Lung (tissue), 12 donors: Measurements from ENCODE around the gene SNX20. TPM values are rescaled to one million over a fixed set of nuclear protein-coding genes. Genes with fewer than 3 reads are reported as not detected.

ENCODE experiments used
- ATAC-seq: fragments of 200-7000 bp; cut with Tn5 transposase; one replicate; pipeline ENCODE4 v1.9.1; 2020; ENCODE audit warnings: moderate number of reproducible peaks; ENCODE audit not compliant: insufficient read depth, low FRiP score
- DNase-seq, 3 donors: peaks; one replicate each; pipeline ENCODE4 v3.0.0-alpha.2; 2013 to 2017
- H3K27ac ChIP-seq, 2 donors: one replicate each; pipeline ENCODE4 v1.5.1; 2013; ENCODE audit warnings: mild to moderate bottlenecking in 2 of 2, moderate library complexity in 2 of 2, control low read depth in 1 of 2, inconsistent platforms in 1 of 2, low read depth in 1 of 2, low read length in 1 of 2
- H3K27me3 ChIP-seq, 3 donors: one replicate each; pipeline ENCODE4 v1.5.1; 2013; ENCODE audit warnings: low read length in 2 of 3; ENCODE audit not compliant: control insufficient read depth in 3 of 3, insufficient read depth in 3 of 3
- H3K36me3 ChIP-seq, 4 donors: one replicate each; pipeline ENCODE4 v1.5.1; 2013; ENCODE audit warnings: low read length in 4 of 4, mild to moderate bottlenecking in 1 of 4, moderate library complexity in 1 of 4; ENCODE audit not compliant: control insufficient read depth in 4 of 4, insufficient read depth in 4 of 4
- H3K4me1 ChIP-seq, 5 donors: one replicate each; pipeline ENCODE4 v1.5.1; 2013; ENCODE audit warnings: low read length in 5 of 5, mild to moderate bottlenecking in 2 of 5, moderate library complexity in 1 of 5; ENCODE audit not compliant: control insufficient read depth in 5 of 5, insufficient read depth in 5 of 5
- H3K4me3 ChIP-seq: one replicate; pipeline ENCODE4 v1.5.1; 2013; ENCODE audit warnings: mild to moderate bottlenecking, control low read depth, moderate library complexity
- H3K9ac ChIP-seq, 2 donors: one replicate each; pipeline ENCODE4 v1.5.1; 2013; ENCODE audit warnings: low read length in 2 of 2, control low read depth in 1 of 2; ENCODE audit not compliant: insufficient read depth in 1 of 2
- H3K9me3 ChIP-seq, 4 donors: one replicate each; pipeline ENCODE4 v1.5.1; 2013; ENCODE audit warnings: low read length in 3 of 4, mild to moderate bottlenecking in 1 of 4, moderate library complexity in 1 of 4; ENCODE audit not compliant: control insufficient read depth in 4 of 4, insufficient read depth in 3 of 4
- WGBS, 2 donors: extraction: QIAGEN DNeasy Blood & Tissue Kit; methylation state at CpG; one replicate each; pipeline ENCODE4 v1.1.7; 2013; 5-methylcytosine and 5-hydroxymethylcytosine counted together
- polyA plus RNA-seq, 2 donors: library from polyadenylated mRNA; stranded (reverse); fragments of 200-250 nt; gene quantifications; one replicate each; pipeline ENCODE4 v1.2.1, GENCODE V29; 2013
- total RNA-seq, 2 donors: library from RNA; depleted of rRNA in 1 of 2; stranded (reverse); fragments of >200 nt in 1 of 2; gene quantifications; one replicate each; pipeline ENCODE4 v1.2.1, GENCODE V29; 2014 to 2021
- TF ChIP-seq, protein P1 (sequence below): IDR thresholded peaks from 2 replicates; pipeline ENCODE4 v1.5.1; 2012; ENCODE audit warnings: mild to moderate bottlenecking; ENCODE audit errors: control extremely low read depth, extremely low read depth
- donor health status: control.
- donor health status: control.
- donor health status: Bipolar disorder and iron deficiency.
- donor health status: healthy.
- donor health status: DM: yes; HTN: yes; CAD: no.

SNX20 gene
- total and polyA plus RNA-seq, 4 donors: 3.1 to 14.9 (median 9.5) TPM

DNA sequence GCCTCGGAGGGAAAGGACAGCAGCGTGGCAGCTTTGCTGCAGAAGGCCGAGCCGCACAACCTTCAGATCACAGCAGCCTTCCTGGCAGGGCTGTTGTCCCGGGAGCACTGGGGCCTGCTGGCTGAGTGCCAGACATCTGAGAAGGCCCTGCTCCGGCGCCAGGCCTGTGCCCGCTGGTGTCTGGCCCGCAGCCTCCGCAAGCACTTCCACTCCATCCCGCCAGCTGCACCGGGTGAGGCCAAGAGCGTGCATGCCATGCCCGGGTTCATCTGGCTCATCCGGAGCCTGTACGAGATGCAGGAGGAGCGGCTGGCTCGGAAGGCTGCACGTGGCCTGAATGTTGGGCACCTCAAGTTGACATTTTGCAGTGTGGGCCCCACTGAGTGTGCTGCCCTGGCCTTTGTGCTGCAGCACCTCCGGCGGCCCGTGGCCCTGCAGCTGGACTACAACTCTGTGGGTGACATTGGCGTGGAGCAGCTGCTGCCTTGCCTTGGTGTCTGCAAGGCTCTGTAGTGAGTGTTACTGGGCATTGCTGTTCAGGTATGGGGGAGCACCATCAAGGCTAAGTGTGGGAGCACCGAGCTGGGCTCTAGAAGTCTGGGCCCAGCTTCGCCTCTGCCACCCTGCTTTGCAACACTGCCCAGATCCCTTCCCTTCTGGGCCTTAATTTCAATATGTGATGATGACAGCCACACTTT lies 30.9 kb upstream of the SNX20 start:
- Histone ChIP-seq H3K9ac (no peak overlapping the region), H3K27me3 (no peaks in the 10 kb centered on the region), H3K27ac (no peak overlapping the region), H3K4me1 (peaks cover 0 to 20% (median 11%) of the 10 kb centered on the region in 5 donors), H3K36me3 (peaks cover 0 to 3% (median 0%) of the 10 kb centered on the region in 4 donors), H3K4me3 (no peak overlapping the region), H3K9me3 (no peaks in the 10 kb centered on the region)
- 78 to 80% methylated on average over 25 of the region's 25 CpGs for WGBS, 2 donors
- ATAC-seq (no peak), DNase-seq (peak; percentile 41 to 66 (median 49))
- TF ChIP-seq, protein P1, sequence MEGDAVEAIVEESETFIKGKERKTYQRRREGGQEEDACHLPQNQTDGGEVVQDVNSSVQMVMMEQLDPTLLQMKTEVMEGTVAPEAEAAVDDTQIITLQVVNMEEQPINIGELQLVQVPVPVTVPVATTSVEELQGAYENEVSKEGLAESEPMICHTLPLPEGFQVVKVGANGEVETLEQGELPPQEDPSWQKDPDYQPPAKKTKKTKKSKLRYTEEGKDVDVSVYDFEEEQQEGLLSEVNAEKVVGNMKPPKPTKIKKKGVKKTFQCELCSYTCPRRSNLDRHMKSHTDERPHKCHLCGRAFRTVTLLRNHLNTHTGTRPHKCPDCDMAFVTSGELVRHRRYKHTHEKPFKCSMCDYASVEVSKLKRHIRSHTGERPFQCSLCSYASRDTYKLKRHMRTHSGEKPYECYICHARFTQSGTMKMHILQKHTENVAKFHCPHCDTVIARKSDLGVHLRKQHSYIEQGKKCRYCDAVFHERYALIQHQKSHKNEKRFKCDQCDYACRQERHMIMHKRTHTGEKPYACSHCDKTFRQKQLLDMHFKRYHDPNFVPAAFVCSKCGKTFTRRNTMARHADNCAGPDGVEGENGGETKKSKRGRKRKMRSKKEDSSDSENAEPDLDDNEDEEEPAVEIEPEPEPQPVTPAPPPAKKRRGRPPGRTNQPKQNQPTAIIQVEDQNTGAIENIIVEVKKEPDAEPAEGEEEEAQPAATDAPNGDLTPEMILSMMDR: no peak

DNA sequence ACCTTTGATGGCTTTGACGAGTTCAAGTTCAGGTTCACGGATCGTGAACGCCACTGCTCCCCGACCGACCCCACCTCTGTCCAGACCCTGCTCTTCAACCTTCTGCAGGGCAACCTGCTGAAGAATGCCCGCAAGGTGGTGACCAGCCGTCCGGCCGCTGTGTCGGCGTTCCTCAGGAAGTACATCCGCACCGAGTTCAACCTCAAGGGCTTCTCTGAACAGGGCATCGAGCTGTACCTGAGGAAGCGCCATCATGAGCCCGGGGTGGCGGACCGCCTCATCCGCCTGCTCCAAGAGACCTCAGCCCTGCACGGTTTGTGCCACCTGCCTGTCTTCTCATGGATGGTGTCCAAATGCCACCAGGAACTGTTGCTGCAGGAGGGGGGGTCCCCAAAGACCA lies 29.9 kb upstream of the SNX20 start:
- Histone ChIP-seq H3K27me3 (no peaks in the 10 kb centered on the region), H3K36me3 (peaks cover 0 to 3% (median 0%) of the 10 kb centered on the region in 4 donors), H3K9ac (no peak overlapping the region), H3K27ac (no peak overlapping the region), H3K9me3 (no peaks in the 10 kb centered on the region), H3K4me1 (peaks cover 0 to 22% (median 11%) of the 10 kb centered on the region in 5 donors), H3K4me3 (no peak overlapping the region)
- no peak for DNase-seq
- ATAC-seq: no peak
- TF ChIP-seq, protein P1: no peak
- WGBS, 2 donors: 94 to 96% methylated on average over 21 of the region's 21 CpGs

DNA sequence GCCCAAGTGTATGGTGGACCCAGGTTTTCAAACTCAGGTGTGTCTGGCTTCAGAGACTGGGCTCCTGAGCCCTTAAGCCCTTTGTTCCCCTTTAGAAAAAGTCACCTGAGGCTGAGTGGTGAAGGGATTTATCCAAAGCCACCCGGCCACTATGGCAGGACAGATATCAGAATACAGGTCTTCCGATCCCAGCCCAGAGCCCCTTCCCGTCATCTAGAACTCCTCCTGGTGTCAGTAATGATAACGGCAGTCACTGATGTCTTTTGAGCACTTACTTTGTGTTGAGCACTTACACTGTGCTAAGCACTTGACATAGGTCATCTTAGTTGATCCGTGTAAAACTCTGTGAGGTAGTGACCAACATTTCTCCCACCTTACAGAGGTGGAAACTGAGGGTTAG lies 28.9 kb upstream of the SNX20 start:
- Histone ChIP-seq H3K4me3 (no peak overlapping the region), H3K27ac (no peak overlapping the region), H3K4me1 (peaks cover 0 to 23% (median 10%) of the 10 kb centered on the region in 5 donors), H3K9me3 (no peaks in the 10 kb centered on the region), H3K36me3 (peaks cover 0 to 3% (median 0%) of the 10 kb centered on the region in 4 donors), H3K27me3 (no peaks in the 10 kb centered on the region), H3K9ac (no peak overlapping the region)
- no peak for ATAC-seq
- 87 to 89% methylated on average over 5 of the region's 5 CpGs for WGBS, 2 donors
- TF ChIP-seq, protein P1: no peak
- no peak for DNase-seq
